Colon (tissue), 2 donors: ENCODE results near the gene USP24.
"Not testable (repeated sequence)": the region's sequence is repeated elsewhere in the genome, so short reads cannot be mapped to it uniquely, and the experiment has no call there.

Source experiments
- FAIRE-seq: peaks from 2 replicates; lab custom pipeline; 2012; peaks lifted over from hg19 to GRCh38; lab: Jason Lieb, UNC
- donor health status: control.
- donor health status: control.

USP24 gene

GRCh38 chr1:55124470-55124869 is 90.7 kb downstream of the USP24 start:
- no peak for FAIRE-seq

GRCh38 chr1:55120538-55120937 is 94.6 kb downstream of the USP24 start:
- FAIRE-seq: no peak

- FAIRE-seq: no peak
Observed at GRCh38 chr1:55118651-55119329, 96.4 kb downstream of the USP24 start.

GRCh38 chr1:55117941-55118340 is 97.2 kb downstream of the USP24 start:
- no peak for FAIRE-seq

GRCh38 chr1:55109005-55109404 is 106.2 kb downstream of the USP24 start:
- FAIRE-seq: not testable (repeated sequence)

GRCh38 chr1:55107101-55107500 is 108.1 kb downstream of the USP24 start:
- no peak for FAIRE-seq

- FAIRE-seq: no peak
Observed at GRCh38 chr1:55103891-55104290, 111.3 kb downstream of the USP24 start.

- no peak for FAIRE-seq
Observed at GRCh38 chr1:55095095-55095494, 120.1 kb downstream of the USP24 start.

- FAIRE-seq: no peak
Observed at GRCh38 chr1:55092475-55092874, 122.7 kb downstream of the USP24 start.

GRCh38 chr1:55089683-55090082 is 125.5 kb downstream of the USP24 start:
- FAIRE-seq: no peak

- no peak for FAIRE-seq
Observed at GRCh38 chr1:55088413-55088812, 126.8 kb downstream of the USP24 start.

GRCh38 chr1:55087439-55087838 is 127.7 kb downstream of the USP24 start:
- no peak for FAIRE-seq

- FAIRE-seq: no peak
Observed at GRCh38 chr1:55084257-55084656, 130.9 kb downstream of the USP24 start.

- no peak for FAIRE-seq
Observed at GRCh38 chr1:55081905-55082296, 133.3 kb downstream of the USP24 start.

- FAIRE-seq: no peak
Observed at GRCh38 chr1:55081188-55081904, 133.8 kb downstream of the USP24 start.

- FAIRE-seq: no peak
Observed at GRCh38 chr1:55079651-55080050, 135.5 kb downstream of the USP24 start.

- FAIRE-seq: no peak
Observed at GRCh38 chr1:55078470-55078869, 136.7 kb downstream of the USP24 start.

GRCh38 chr1:55076356-55076755 is 138.8 kb downstream of the USP24 start:
- no peak for FAIRE-seq

GRCh38 chr1:55074455-55074854 is 140.7 kb downstream of the USP24 start:
- no peak for FAIRE-seq

GRCh38 chr1:55073187-55073916 is 141.8 kb downstream of the USP24 start:
- FAIRE-seq: no peak

- FAIRE-seq: no peak
Observed at GRCh38 chr1:55071477-55071876, 143.7 kb downstream of the USP24 start.

GRCh38 chr1:55070293-55071164 is 144.6 kb downstream of the USP24 start:
- FAIRE-seq: no peak
